H1 (cell line): Measurements from ENCODE around the gene DUSP2. TPM values are rescaled to one million over a fixed set of nuclear protein-coding genes. Genes with fewer than 3 reads are reported as not detected.
"Not testable (repeated sequence)": the region's sequence is repeated elsewhere in the genome, so short reads cannot be mapped to it uniquely, and the experiment has no call there.

ENCODE experiments used
- CTCF ChIA-PET: fragments of 300-600 bp; sonication (Branson Sonifier 250); formaldehyde crosslinking; loops from one replicate; lab custom pipeline; 2021; ENCODE audit not compliant: partially characterized antibody; lab: Charles Lee
- POLR2A ChIA-PET: fragments of 300-600 bp; sonication (Branson Sonifier 250); formaldehyde crosslinking; loops from one replicate; lab custom pipeline; 2021; ENCODE audit warnings: inconsistent platforms; ENCODE audit not compliant: partially characterized antibody; lab: Charles Lee
- DNase-seq, 2 experiments: peaks; one replicate each; pipeline versions ENCODE4 v3.0.0 to v3.0.0-alpha.2; 2010 to 2022; ENCODE audit warnings: low spot score in 2 of 2, low read depth in 1 of 2, mixed read lengths in 1 of 2
- FAIRE-seq: peaks from 2 replicates; lab custom pipeline; 2011; peaks lifted over from hg19 to GRCh38; lab: Jason Lieb, UNC
- H2AFZ ChIP-seq: 2 replicates; pipeline ENCODE4 v1.8.1; 2012; ENCODE audit warnings: low read length, inconsistent platforms
- H2AK5ac ChIP-seq: 2 replicates; pipeline ENCODE4 v1.6.1; 2013; ENCODE audit warnings: low read depth, low read length
- H2BK120ac ChIP-seq: replicated peaks from 2 replicates; pipeline ENCODE3; 2013; ENCODE audit warnings: low read depth, low read length, inconsistent platforms
- H2BK12ac ChIP-seq: 2 replicates; pipeline ENCODE4 v1.6.1; 2013; ENCODE audit warnings: low read depth, low read length
- H2BK15ac ChIP-seq: 2 replicates; pipeline ENCODE4 v1.6.1; 2013; ENCODE audit warnings: low read length
- H2BK20ac ChIP-seq: 2 replicates; pipeline ENCODE4 v1.6.1; 2013; ENCODE audit warnings: low read length
- H2BK5ac ChIP-seq: 2 replicates; pipeline ENCODE4 v1.6.1; 2013; ENCODE audit warnings: low read depth, low read length
- H3K14ac ChIP-seq: 2 replicates; pipeline ENCODE4 v1.6.1; 2013; ENCODE audit warnings: inconsistent platforms; ENCODE audit not compliant: insufficient read length
- H3K18ac ChIP-seq: 2 replicates; pipeline ENCODE4 v1.6.1; 2013; ENCODE audit warnings: low read length; ENCODE audit errors: extremely low read depth
- H3K23ac ChIP-seq: 2 replicates; pipeline ENCODE4 v1.6.1; 2013; ENCODE audit warnings: inconsistent platforms; ENCODE audit not compliant: insufficient read length
- H3K23me2 ChIP-seq: 2 replicates; pipeline ENCODE4 v1.6.1; 2013; ENCODE audit warnings: low read depth, low read length
- H3K27ac ChIP-seq: 2 replicates; pipeline ENCODE4 v1.6.1; 2011; ENCODE audit warnings: low read depth, low read length, inconsistent platforms
- H3K27me3 ChIP-seq, 4 experiments: replicated peaks in 1 of 4; 1 replicate in 1 of 4; 2 replicates in 3 of 4; pipeline versions ENCODE4 v1.6.1 to v1.8.1; 2011 to 2013; ENCODE audit warnings: low read length in 3 of 4, mild to moderate bottlenecking in 3 of 4, inconsistent platforms in 2 of 4, mixed read lengths in 2 of 4, moderate library complexity in 1 of 4; ENCODE audit not compliant: control insufficient read depth in 3 of 4, insufficient read depth in 3 of 4; ENCODE audit errors: extremely low read depth in 1 of 4
- H3K36me3 ChIP-seq, 4 experiments: 2 replicates each; pipeline versions ENCODE4 v1.6.1 to v1.8.1; 2011 to 2013; ENCODE audit warnings: mild to moderate bottlenecking in 4 of 4, low read length in 3 of 4, moderate library complexity in 2 of 4, control low read depth in 1 of 4, inconsistent platforms in 1 of 4; ENCODE audit not compliant: insufficient read depth in 4 of 4, control insufficient read depth in 2 of 4
- H3K4ac ChIP-seq: replicated peaks from 2 replicates; pipeline ENCODE3; 2013; ENCODE audit warnings: low read length, low read depth, mixed read lengths, inconsistent platforms; ENCODE audit not compliant: insufficient read length
- H3K4me1 ChIP-seq, 4 experiments: replicated peaks in 1 of 4; 1 replicate in 1 of 4; 2 replicates in 3 of 4; pipeline versions ENCODE4 v1.6.1 to v1.8.1; 2011 to 2013; ENCODE audit warnings: low read length in 3 of 4, inconsistent platforms in 2 of 4, mixed read lengths in 1 of 4; ENCODE audit not compliant: insufficient read depth in 4 of 4, control insufficient read depth in 3 of 4
- H3K4me2 ChIP-seq, 2 experiments: 2 replicates each; pipeline versions ENCODE4 v1.6.1 to v1.8.1; 2011 to 2013; ENCODE audit warnings: low read depth in 2 of 2, low read length in 2 of 2, control low read depth in 1 of 2, inconsistent platforms in 1 of 2, mild to moderate bottlenecking in 1 of 2; ENCODE audit not compliant: insufficient read depth in 1 of 2
- H3K4me3 ChIP-seq, 4 experiments: fragments of 200-600, 300-600 bp in 1 of 4; sonication (generic), shearing (Covaris generic), sonication (Bioruptor Twin) in 1 of 4; 2 replicates each; pipeline versions ENCODE4 v1.5.1 to v1.8.1; 2011 to 2016; ENCODE audit warnings: low read length in 4 of 4, low read depth in 3 of 4, control low read depth in 2 of 4, inconsistent platforms in 2 of 4, mild to moderate bottlenecking in 2 of 4, mixed read lengths in 1 of 4, moderate library complexity in 1 of 4; ENCODE audit not compliant: insufficient read depth in 2 of 4; ENCODE audit errors: extremely low read depth in 1 of 4
- H3K56ac ChIP-seq: replicated peaks from 2 replicates; pipeline ENCODE3; 2013; ENCODE audit warnings: low read depth, mild to moderate bottlenecking, mixed read lengths, low read length, inconsistent platforms; ENCODE audit not compliant: insufficient read length
- H3K79me1 ChIP-seq: 2 replicates; pipeline ENCODE4 v1.6.1; 2013; ENCODE audit warnings: low read depth, low read length, control low read depth
- H3K79me2 ChIP-seq, 2 experiments: 2 replicates each; pipeline versions ENCODE4 v1.6.1 to v1.8.1; 2012 to 2013; ENCODE audit warnings: low read length in 2 of 2, mild to moderate bottlenecking in 2 of 2, inconsistent platforms in 1 of 2; ENCODE audit not compliant: insufficient read depth in 2 of 2, control insufficient read depth in 1 of 2
- H3K9ac ChIP-seq, 4 experiments: replicated peaks in 1 of 4; 1 replicate in 1 of 4; 2 replicates in 3 of 4; pipeline versions ENCODE4 v1.6.1 to v1.8.1; 2011 to 2013; ENCODE audit warnings: low read depth in 3 of 4, low read length in 3 of 4, control low read depth in 2 of 4, mild to moderate bottlenecking in 2 of 4, moderate library complexity in 2 of 4, inconsistent platforms in 1 of 4; ENCODE audit errors: extremely low read depth in 1 of 4
- H3K9me3 ChIP-seq, 2 experiments: 2 replicates each; pipeline versions ENCODE4 v1.6.1 to v1.8.1; 2012 to 2013; ENCODE audit warnings: mild to moderate bottlenecking in 2 of 2, moderate library complexity in 2 of 2, control low read depth in 1 of 2, inconsistent platforms in 1 of 2, low read depth in 1 of 2, low read length in 1 of 2, mixed read lengths in 1 of 2; ENCODE audit not compliant: insufficient read depth in 2 of 2
- H4K20me1 ChIP-seq, 2 experiments: replicated peaks in 1 of 2; 2 replicates each; pipeline versions ENCODE3 to v1.8.1; 2011 to 2013; ENCODE audit warnings: inconsistent platforms in 2 of 2, low read length in 2 of 2, mild to moderate bottlenecking in 1 of 2; ENCODE audit not compliant: insufficient read depth in 2 of 2, control insufficient read depth in 1 of 2
- H4K5ac ChIP-seq: 2 replicates; pipeline ENCODE4 v1.6.1; 2013; ENCODE audit warnings: low read length, low read depth, mixed read lengths, inconsistent platforms; ENCODE audit not compliant: insufficient read length
- H4K8ac ChIP-seq: 2 replicates; pipeline ENCODE4 v1.8.0; 2013; ENCODE audit warnings: mild to moderate bottlenecking, moderate library complexity, low read length, inconsistent platforms; ENCODE audit not compliant: insufficient read depth; ENCODE audit errors: extremely low read depth
- H4K91ac ChIP-seq: replicated peaks from 2 replicates; pipeline ENCODE3; 2013; ENCODE audit warnings: low read length, mixed read lengths, inconsistent platforms; ENCODE audit not compliant: insufficient read length
- WGBS, 2 experiments: shearing (Covaris generic) in 1 of 2; methylation state at CpG; one replicate each; pipeline versions ENCODE4 v1.1.6 to v1.1.7; 2013 to 2015; ENCODE audit warnings: low lambda C conversion rate in 2 of 2, mixed read lengths in 2 of 2, inconsistent platforms in 1 of 2, low coverage in 1 of 2, missing lambda C conversion rate in 1 of 2; ENCODE audit not compliant: insufficient replicate concordance in 2 of 2, insufficient coverage in 1 of 2, insufficient read length in 1 of 2; ENCODE audit errors: extremely low coverage in 1 of 2, missing lambda C conversion rate in 1 of 2; 5-methylcytosine and 5-hydroxymethylcytosine counted together
- polyA plus RNA-seq, 7 experiments: library from polyadenylated mRNA; depleted of rRNA in 3 of 7; stranded (reverse) in 5 of 7; unstranded in 2 of 7; fragments of >200 nt in 5 of 7; fragments of 200-250 nt in 2 of 7; gene quantifications; 1 replicate in 5 of 7; 2 replicates in 1 of 7; 4 replicates in 1 of 7; pipeline versions ENCODE4 v1.2.1 to v1.2.3, GENCODE V29; 2011 to 2013; ENCODE audit warnings: missing spikeins in 2 of 7, mixed read lengths in 2 of 7
- total RNA-seq: library from RNA; stranded (reverse); fragmentation: NEBNext Ultra II Directional; extraction: Animal tissue kit (Norgen Biotek cat#: 25700); gene quantifications from 2 replicates; pipeline ENCODE4 v1.2.1, GENCODE V29; 2021

Gene DUSP2
- total and polyA plus RNA-seq, 2 of the 8 experiments (the other 6 are each of a cell fraction or from before 2014, with no cell fraction given): 10.1 to 10.4 TPM

DNA sequence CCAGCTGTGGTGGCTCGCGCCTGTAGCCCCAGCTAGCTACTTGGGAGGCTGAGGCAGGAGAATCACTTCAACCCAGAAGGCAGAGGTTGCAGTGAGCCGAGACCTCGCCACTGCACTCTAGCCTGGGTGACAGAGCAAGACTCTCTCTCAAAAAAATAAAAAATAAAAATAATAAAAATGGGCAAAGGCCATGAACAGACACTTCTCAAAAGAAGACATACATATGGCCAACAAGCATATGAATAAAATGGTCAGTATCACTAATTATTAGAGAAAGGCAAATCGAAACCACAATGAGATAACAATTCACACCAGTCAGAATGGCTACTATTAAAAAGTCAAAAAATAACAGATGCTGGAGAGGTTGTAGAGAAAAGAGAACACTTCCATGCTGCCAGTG is 15.1 kb upstream of the DUSP2 start:
- H3K36me3 ChIP-seq, H3K79me2 ChIP-seq, H3K4me3 ChIP-seq, POLR2A ChIA-PET, H3K4me1 ChIP-seq, H4K8ac ChIP-seq, H4K20me1 ChIP-seq, FAIRE-seq, H2BK5ac ChIP-seq, H3K56ac ChIP-seq, H3K79me1 ChIP-seq, H3K23me2 ChIP-seq, H2BK20ac ChIP-seq, H3K14ac ChIP-seq, DNase-seq, H2AFZ ChIP-seq, H3K9me3 ChIP-seq, H3K27me3 ChIP-seq, H3K18ac ChIP-seq, H2BK12ac ChIP-seq, H2BK120ac ChIP-seq, H3K4ac ChIP-seq, H3K4me2 ChIP-seq, H4K91ac ChIP-seq, H3K23ac ChIP-seq, H3K9ac ChIP-seq, H3K27ac ChIP-seq, H4K5ac ChIP-seq, H2BK15ac ChIP-seq, H2AK5ac ChIP-seq: not testable (repeated sequence)
- WGBS, 2 experiments: 93% methylated on average over 5 of the region's 5 CpGs; no CpG with 5 or more reads in 1 of the 2 experiments
- CTCF ChIA-PET: interaction anchor here (0.7 to 3.1 kb wide), 5 partner anchors 14 to 155 kb away, joined by 3 to 15 read pairs (median 9); partner anchors contain the start of gene ASTL
